OCI-LY1 (cell line): Measurements from ENCODE around the gene CHST3.

Experiments
- CTCF ChIP-seq: fragments of 200-600 bp; sonication (generic), shearing (Covaris generic); IDR thresholded peaks from 2 replicates; pipeline ENCODE4 v1.5.1; 2017; ENCODE audit warnings: mild to moderate bottlenecking, antibody characterized with exemption, low read length, moderate library complexity, mixed read lengths
- EZH2 ChIP-seq: fragments of 200-600 bp; sonication (generic), shearing (Covaris generic); IDR thresholded peaks from 2 replicates; pipeline ENCODE4 v1.8.0; 2017; ENCODE audit warnings: borderline replicate concordance, mixed run types, mild to moderate bottlenecking, antibody characterized with exemption, low read length, moderate library complexity, mixed read lengths

- no peak for TF ChIP-seq CTCF
- no peak for TF ChIP-seq EZH2
These were observed 62.3 kb downstream of the CHST3 start for GRCh38 chr10:72026278-72027111.
